Stimulated activated CD4-positive, alpha-beta T cell treated with anti-CD3 and anti-CD28 coated beads, Interleukin-2, amount 100 ng/mL, for 4 hours (primary cell): Measurements from ENCODE around the gene L3MBTL1.
A peak's percentile ranks its signal among the peaks of the same experiment; 100 is the strongest.

Experiments used
- DNase-seq: peaks from one replicate; pipeline ENCODE4 v3.0.0-alpha.2; 2020; ENCODE audit warnings: low read depth

Gene L3MBTL1

GRCh38 chr20:43506238-43506637 is 1.3 kb upstream of the L3MBTL1 start:
- no peak for DNase-seq

- DNase-seq, result no peak
Measured at GRCh38 chr20:43508106-43508505, 609 bp downstream of the L3MBTL1 start.

GRCh38 chr20:43508604-43509040 is 1.1 kb downstream of the L3MBTL1 start:
- no peak for DNase-seq

GRCh38 chr20:43511879-43512278 is 4.4 kb downstream of the L3MBTL1 start:
- DNase-seq, result no peak

GRCh38 chr20:43513372-43513930 is 6.0 kb downstream of the L3MBTL1 start:
- no peak for DNase-seq

DNA sequence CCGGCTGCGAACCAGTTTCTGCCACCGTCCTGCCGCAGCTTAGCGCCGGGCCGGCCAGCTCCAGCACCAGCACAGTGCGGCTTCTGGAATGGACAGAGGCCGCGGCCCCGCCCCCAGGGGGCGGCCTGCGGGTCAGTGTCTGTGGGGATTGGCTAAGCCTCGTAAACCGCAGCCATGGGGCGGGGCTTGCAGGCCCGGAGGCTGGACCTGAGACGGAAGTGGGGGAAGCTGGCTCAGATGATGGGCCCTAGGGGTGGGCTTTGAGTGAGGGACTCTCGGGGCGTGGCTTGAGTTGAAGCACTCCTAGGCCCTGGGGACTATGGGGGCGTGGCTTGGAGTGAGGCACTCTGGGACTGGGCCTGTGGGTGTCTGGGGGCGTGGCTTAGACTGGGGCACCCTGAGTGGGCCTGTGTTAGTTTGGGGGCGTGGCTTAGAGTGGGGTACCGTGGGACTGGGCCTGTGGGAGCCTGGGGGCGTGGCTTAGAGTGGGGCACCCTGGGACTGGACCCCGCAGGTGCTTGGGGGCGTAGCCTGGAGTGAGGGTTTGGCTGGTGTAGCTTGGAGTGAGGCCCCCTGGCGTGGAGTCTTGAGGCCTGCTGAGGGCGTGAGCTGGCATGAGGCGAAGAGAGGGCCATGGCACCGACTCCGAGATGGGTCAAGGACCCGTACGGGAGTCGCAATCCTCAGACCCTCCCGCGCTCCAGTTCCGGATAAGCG is 6.6 kb downstream of the L3MBTL1 start:
- DNase-seq, result peak; percentile 87

DNA sequence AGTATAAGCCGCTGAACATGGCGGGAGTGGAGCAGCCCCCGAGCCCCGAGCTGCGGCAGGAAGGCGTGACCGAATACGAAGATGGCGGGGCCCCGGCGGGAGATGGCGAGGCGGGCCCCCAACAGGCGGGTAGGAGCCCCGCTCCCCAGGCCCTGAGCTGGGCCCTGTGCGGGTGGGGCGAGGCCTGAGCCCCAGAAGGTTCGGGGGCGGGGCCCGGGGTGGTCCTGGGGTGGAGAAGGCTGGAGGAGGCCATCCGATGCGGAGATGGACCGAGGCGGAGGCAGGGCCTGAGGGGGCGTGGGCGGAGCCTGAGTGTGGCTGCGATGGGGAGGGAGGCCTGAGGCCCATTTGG is 7.1 kb downstream of the L3MBTL1 start:
- DNase-seq, result no peak

- no peak for DNase-seq
Measured at GRCh38 chr20:43515628-43516027, 8.1 kb downstream of the L3MBTL1 start.

GRCh38 chr20:43516251-43516824 is 8.8 kb downstream of the L3MBTL1 start:
- DNase-seq, result no peak

DNA sequence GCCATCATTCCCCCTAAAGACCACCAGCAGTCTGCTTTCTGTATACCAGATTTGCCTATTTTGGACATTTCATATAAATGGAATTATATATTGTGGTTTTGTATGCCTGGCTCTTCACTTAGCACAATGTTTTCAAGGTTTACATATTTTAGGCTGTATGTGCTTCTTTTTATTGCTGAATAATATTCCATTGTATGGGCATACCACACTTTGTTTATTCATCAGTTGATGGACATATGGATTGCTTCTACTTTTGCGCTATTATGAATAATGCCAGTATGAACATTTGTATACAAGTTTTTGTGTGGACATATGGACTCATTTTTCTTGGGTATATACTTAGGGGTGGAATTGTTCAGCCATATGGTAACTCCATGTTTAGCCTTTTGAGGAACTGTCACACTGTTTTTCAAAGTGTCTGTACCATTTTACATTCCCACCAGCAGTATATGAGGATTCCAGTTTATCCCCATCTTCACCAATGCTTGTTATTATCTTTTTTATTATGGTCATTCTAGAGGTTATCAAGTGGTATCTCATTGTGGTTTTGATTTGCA is 12.7 kb downstream of the L3MBTL1 start:
- DNase-seq, result no peak

- DNase-seq, result no peak
Measured at GRCh38 chr20:43525021-43525420, 17.5 kb downstream of the L3MBTL1 start.

DNA sequence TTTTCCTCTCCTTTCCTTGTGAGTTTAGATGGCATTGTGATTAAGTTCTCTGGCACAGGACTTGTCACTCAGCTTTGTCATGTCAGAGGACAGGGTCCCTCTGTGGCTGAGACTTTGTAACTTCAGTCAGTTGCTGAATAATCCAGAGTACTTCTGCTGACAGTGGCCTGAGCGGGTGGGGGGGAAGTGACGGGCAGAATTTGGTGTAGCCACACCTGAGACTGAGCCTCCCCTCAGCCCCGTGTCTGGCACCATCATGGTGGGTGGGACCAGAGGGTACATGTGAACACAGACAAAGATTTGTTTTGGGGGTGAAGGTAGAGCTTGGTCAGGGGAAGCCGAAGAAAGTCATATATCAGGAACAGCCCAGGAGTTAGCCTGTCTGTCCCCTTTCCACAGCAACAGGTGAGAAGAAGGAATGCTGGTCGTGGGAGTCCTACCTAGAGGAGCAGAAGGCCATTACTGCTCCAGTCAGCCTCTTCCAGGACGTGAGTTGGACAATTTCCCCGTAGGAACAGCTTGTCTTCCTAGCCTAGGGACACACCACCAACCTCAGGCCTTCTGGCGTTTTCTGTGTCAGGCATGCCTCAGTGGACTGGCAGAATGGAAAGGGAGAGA is 20.9 kb downstream of the L3MBTL1 start:
- no peak for DNase-seq

- DNase-seq, result no peak
Measured at GRCh38 chr20:43529051-43529450, 21.6 kb downstream of the L3MBTL1 start.

DNA sequence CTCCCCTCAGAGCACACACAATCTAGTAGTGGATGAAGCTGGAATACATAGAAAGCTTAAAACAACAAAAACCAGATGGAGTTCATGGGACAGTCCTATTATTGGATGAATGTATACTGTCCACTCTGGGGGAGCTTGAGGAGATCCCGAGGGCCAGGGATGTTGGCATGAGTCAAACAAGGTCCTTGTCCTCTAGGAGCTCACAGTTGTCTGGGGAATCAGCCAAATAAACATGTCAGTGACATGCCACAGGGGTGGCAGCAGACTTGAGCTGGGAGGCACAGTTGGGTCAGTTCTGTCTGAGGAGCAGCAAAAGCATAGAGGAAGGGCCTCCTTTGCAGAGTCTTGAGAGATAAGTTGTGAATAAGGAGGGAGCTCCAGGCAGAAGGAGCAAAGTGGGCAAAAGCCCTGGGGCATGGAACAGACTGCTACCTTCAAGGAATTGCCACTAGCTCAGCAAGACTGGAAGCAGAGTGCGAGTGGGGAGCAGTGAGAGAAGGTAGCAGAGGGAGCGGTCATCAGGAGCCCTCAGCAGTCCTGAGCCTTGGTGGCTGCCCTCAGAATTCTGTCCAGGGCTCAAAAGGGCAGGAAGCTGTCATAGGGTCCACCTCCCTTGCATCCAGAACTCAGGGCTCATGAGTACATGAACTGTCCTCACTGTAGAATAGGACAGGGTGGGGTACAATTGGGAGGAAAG is 22.1 kb downstream of the L3MBTL1 start:
- no peak for DNase-seq

- no peak for DNase-seq
Measured at GRCh38 chr20:43530321-43531090, 23.0 kb downstream of the L3MBTL1 start.

- DNase-seq, result no peak
Measured at GRCh38 chr20:43531091-43531443, 23.6 kb downstream of the L3MBTL1 start.

DNA sequence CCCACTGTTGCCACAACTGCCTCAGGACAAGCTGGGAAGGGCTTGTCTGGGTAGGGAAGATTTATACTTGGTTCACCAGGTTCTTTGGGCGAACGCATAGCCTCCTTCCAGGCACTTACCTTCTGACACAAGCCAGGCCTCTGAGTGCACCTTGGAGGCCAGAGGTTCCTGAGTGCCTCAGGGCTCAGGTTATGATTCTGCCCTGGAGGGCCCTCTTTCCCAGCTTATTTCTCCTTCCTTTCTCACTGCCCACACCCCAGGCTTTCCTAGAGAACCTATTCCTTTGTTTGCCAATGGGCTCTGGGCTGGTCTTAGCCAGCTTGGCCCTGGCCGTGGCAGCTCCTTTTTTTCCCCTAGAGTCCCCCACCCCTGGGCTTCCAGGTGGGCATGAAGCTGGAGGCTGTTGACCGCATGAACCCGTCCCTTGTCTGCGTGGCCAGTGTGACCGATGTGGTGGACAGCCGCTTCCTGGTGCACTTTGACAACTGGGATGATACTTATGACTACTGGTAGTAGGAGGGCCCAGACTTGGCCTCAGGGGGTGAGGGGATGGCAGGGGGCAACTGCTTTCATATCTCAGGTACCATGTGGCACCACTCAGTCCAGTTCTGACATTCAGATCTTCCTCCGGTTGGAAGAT is 25.0 kb downstream of the L3MBTL1 start:
- DNase-seq, result no peak

GRCh38 chr20:43533060-43533459 is 25.6 kb downstream of the L3MBTL1 start:
- no peak for DNase-seq

DNA sequence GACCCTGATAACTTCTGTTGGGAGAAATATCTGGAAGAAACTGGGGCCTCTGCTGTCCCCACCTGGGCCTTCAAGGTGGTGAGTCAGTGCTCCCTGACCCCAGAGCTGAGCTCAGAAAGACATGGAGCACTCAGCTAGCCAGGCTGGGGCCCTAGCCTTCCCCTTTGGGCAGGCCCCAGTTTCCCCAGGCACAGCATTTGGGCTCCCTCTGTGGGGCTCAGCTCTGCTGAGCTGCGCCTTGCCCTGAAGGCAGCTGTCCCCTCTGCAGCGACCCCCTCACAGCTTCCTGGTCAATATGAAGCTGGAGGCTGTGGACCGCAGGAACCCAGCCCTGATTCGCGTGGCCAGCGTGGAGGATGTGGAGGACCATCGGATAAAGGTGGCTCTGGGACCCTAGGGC is 26.5 kb downstream of the L3MBTL1 start:
- DNase-seq, result no peak

DNA sequence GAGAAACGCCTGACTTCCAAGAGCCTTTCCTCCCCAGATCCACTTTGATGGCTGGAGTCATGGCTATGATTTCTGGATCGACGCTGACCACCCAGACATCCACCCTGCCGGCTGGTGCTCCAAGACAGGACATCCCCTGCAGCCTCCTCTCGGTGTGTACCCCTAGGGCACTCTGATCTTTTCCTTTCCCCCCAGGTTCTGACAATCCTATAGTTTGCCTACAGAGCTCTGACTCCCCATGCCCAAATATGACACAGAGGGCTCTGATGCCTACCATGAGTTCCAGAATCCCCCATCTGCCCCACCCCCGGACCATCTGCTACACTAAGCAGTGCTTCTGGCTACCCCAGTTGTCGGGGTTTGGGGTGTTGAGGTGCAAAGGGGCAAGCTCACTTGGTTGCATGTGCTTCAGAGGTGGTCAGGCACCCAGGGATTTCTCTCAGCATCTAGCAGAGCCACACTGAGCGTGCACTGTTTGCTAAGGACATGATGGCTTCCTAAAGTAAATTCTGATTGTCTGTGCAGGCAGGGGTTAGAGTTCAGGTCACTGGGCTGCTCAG is 27.4 kb downstream of the L3MBTL1 start:
- DNase-seq, result no peak
